GM18867 (cell line): ENCODE measurements around the gene USF3.
A peak's percentile ranks its signal among the peaks of the same experiment; 100 is the strongest.

Source experiments
- ATAC-seq: cut with Tn5 transposase; IDR thresholded peaks from one replicate; pipeline ENCODE4 v1.9.1; 2021; ENCODE audit warnings: mild to moderate bottlenecking, moderate library complexity; ENCODE audit not compliant: unreplicated experiment

The USF3 gene

GRCh38 chr3:113698956-113699355 lies 2.5 kb upstream of the USF3 start:
- ATAC-seq, result no peak

GRCh38 chr3:113698213-113698742 lies 1.8 kb upstream of the USF3 start:
- no peak for ATAC-seq

GRCh38 chr3:113697500-113698090 lies 1.2 kb upstream of the USF3 start:
- ATAC-seq, result no peak

GRCh38 chr3:113696658-113697499 lies 437 bp upstream of the USF3 start:
- peak; percentile 92 for ATAC-seq

GRCh38 chr3:113695431-113695785 lies 1.0 kb downstream of the USF3 start:
- no peak for ATAC-seq

GRCh38 chr3:113690482-113690881 lies 6.0 kb downstream of the USF3 start:
- no peak for ATAC-seq

- ATAC-seq, result no peak
Observed at GRCh38 chr3:113685956-113686721, 10.3 kb downstream of the USF3 start.

- ATAC-seq, result no peak
Observed at GRCh38 chr3:113685124-113685523, 11.3 kb downstream of the USF3 start.

GRCh38 chr3:113684271-113684819 lies 12.1 kb downstream of the USF3 start:
- no peak for ATAC-seq

- no peak for ATAC-seq
Observed at GRCh38 chr3:113678773-113679172, 17.7 kb downstream of the USF3 start.

GRCh38 chr3:113677737-113678136 lies 18.7 kb downstream of the USF3 start:
- ATAC-seq, result no peak

GRCh38 chr3:113676261-113676660 lies 20.2 kb downstream of the USF3 start:
- ATAC-seq, result no peak

- ATAC-seq, result no peak
Observed at GRCh38 chr3:113673593-113673992, 22.8 kb downstream of the USF3 start.

- ATAC-seq, result no peak
Observed at GRCh38 chr3:113668015-113668414, 28.4 kb downstream of the USF3 start.

- no peak for ATAC-seq
Observed at GRCh38 chr3:113664523-113665094, 31.8 kb downstream of the USF3 start.

GRCh38 chr3:113663761-113664160 lies 32.7 kb downstream of the USF3 start:
- no peak for ATAC-seq

- ATAC-seq, result no peak
Observed at GRCh38 chr3:113663324-113663750, 33.1 kb downstream of the USF3 start.

GRCh38 chr3:113662824-113663223 lies 33.6 kb downstream of the USF3 start:
- ATAC-seq, result no peak

GRCh38 chr3:113660896-113661295 lies 35.5 kb downstream of the USF3 start:
- no peak for ATAC-seq

- no peak for ATAC-seq
Observed at GRCh38 chr3:113660458-113660857, 36.0 kb downstream of the USF3 start.

- no peak for ATAC-seq
Observed at GRCh38 chr3:113659996-113660395, 36.4 kb downstream of the USF3 start.
